Endothelial cell of umbilical vein (primary cell): Measurements from ENCODE around the gene LAMA5. TPM values are rescaled to one million over a fixed set of nuclear protein-coding genes. Genes with fewer than 3 reads are reported as not detected.

Experiments
- BruUV-seq: library from RNA; stranded (reverse); fragments of 400-500 nt; replicated peaks from 2 replicates; lab custom pipeline; 2021; lab: Mats Ljungman, UMichigan
- CTCF ChIA-PET: fragments of 300-600, 350-600 bp; sonication (Branson Sonifier 250); formaldehyde crosslinking; loops from one replicate; lab custom pipeline; 2021; ENCODE audit warnings: antibody characterized with exemption, inconsistent platforms; lab: Charles Lee
- POLR2A ChIA-PET: fragments of 300-600, 350-600 bp; sonication (Branson Sonifier 250); formaldehyde crosslinking; loops from one replicate; lab custom pipeline; 2021; ENCODE audit warnings: antibody characterized with exemption, inconsistent platforms; lab: Charles Lee
- DNase-seq: peaks from one replicate; pipeline ENCODE4 v3.0.0-alpha.2; 2011; ENCODE audit warnings: low read depth, low spot score
- FAIRE-seq: peaks from 2 replicates; lab custom pipeline; 2011; peaks lifted over from hg19 to GRCh38; lab: Jason Lieb, UNC
- H2AFZ ChIP-seq: 2 replicates; pipeline ENCODE4 v1.6.0; 2012; ENCODE audit warnings: low read depth, low read length, control low read depth, inconsistent platforms
- H3K27ac ChIP-seq: 2 replicates; pipeline ENCODE4 v1.5.1; 2011; ENCODE audit warnings: low read depth, mild to moderate bottlenecking, control low read depth, low read length, moderate library complexity; ENCODE audit not compliant: insufficient read depth
- H3K27me3 ChIP-seq, 2 experiments: 2 replicates each; pipeline versions ENCODE4 v1.6.0 to v1.6.1; 2011; ENCODE audit warnings: low read length in 2 of 2, mixed read lengths in 1 of 2; ENCODE audit not compliant: control insufficient read depth in 2 of 2, insufficient read depth in 2 of 2
- H3K36me3 ChIP-seq, 2 experiments: 2 replicates in 1 of 2; 3 replicates in 1 of 2; pipeline ENCODE4 v1.5.1; 2011; ENCODE audit warnings: low read length in 2 of 2, mild to moderate bottlenecking in 1 of 2, moderate library complexity in 1 of 2; ENCODE audit not compliant: control insufficient read depth in 2 of 2, insufficient read depth in 2 of 2; ENCODE audit errors: extremely low read depth in 1 of 2
- H3K4me1 ChIP-seq: 3 replicates; pipeline ENCODE4 v1.5.1; 2011; ENCODE audit warnings: mild to moderate bottlenecking, low read length; ENCODE audit not compliant: control insufficient read depth, insufficient read depth; ENCODE audit errors: extremely low read depth
- H3K4me2 ChIP-seq: 2 replicates; pipeline ENCODE4 v1.6.1; 2011; ENCODE audit warnings: low read length, control low read depth, mixed read lengths; ENCODE audit not compliant: insufficient read depth
- H3K4me3 ChIP-seq, 3 experiments: fragments of 200-600 bp in 1 of 3; sonication (generic), shearing (Covaris generic) in 1 of 3; replicated peaks in 1 of 3; 2 replicates each; pipeline ENCODE4 v1.5.1; 2011 to 2016; ENCODE audit warnings: control low read depth in 3 of 3, low read length in 3 of 3, mild to moderate bottlenecking in 2 of 3, inconsistent platforms in 1 of 3, low read depth in 1 of 3, moderate library complexity in 1 of 3; ENCODE audit not compliant: insufficient read depth in 1 of 3
- H3K79me2 ChIP-seq: 2 replicates; pipeline ENCODE4 v1.6.0; 2012; ENCODE audit warnings: low read length, inconsistent platforms; ENCODE audit not compliant: control insufficient read depth, insufficient read depth
- H3K9ac ChIP-seq: replicated peaks from 2 replicates; pipeline ENCODE3; 2011; ENCODE audit warnings: low read length, control low read depth; ENCODE audit not compliant: insufficient read depth; ENCODE audit errors: extremely low read depth
- H3K9me1 ChIP-seq: replicated peaks from 3 replicates; pipeline ENCODE4 v1.6.0; 2011; ENCODE audit warnings: mild to moderate bottlenecking, low read length; ENCODE audit not compliant: control insufficient read depth, insufficient read depth; ENCODE audit errors: extremely low read depth
- H3K9me3 ChIP-seq: replicated peaks from 2 replicates; pipeline ENCODE4 v1.5.1; 2012; ENCODE audit warnings: low read length, inconsistent platforms; ENCODE audit not compliant: control insufficient read depth, insufficient read depth
- H4K20me1 ChIP-seq: replicated peaks from 2 replicates; pipeline ENCODE3; 2011; ENCODE audit warnings: mild to moderate bottlenecking, low read length; ENCODE audit not compliant: control insufficient read depth, insufficient read depth; ENCODE audit errors: extremely low read depth
- EZH2 ChIP-seq: IDR thresholded peaks from 2 replicates; pipeline ENCODE4 v1.6.1; 2012; ENCODE audit warnings: borderline replicate concordance, low read depth, mild to moderate bottlenecking, moderate library complexity, low read length, inconsistent platforms; ENCODE audit not compliant: severe bottlenecking
- JUN ChIP-seq: IDR thresholded peaks from 2 replicates; pipeline ENCODE4 v1.6.1; 2011; ENCODE audit warnings: borderline replicate concordance, low read depth; ENCODE audit not compliant: insufficient read length, insufficient read depth
- MYC ChIP-seq: IDR thresholded peaks from one replicate; pipeline ENCODE4 v1.6.1; 2011; ENCODE audit warnings: mild to moderate bottlenecking, low read depth, low read length
- dilution Hi-C: fragments of 300-500 bp; cut with MboI; formaldehyde crosslinking; loops from one replicate; pipeline ENCODE4 v1.15.0; 2019; ENCODE audit warnings: low sequenced_read_pairs; ENCODE audit not compliant: extremely low pct_ligation_motif_present
- intact Hi-C: fragments of 100-400 bp; cut with micrococcal nuclease; formaldehyde crosslinking; loops from one replicate; pipeline ENCODE4 v1.10.0; 2022
- polyA plus RNA-seq, 4 experiments: library from polyadenylated mRNA; depleted of rRNA in 3 of 4; stranded (reverse) in 3 of 4; unstranded in 1 of 4; fragments of >200 nt; gene quantifications; 2 replicates each; pipeline versions ENCODE4 v1.2.1 to v1.2.3, GENCODE V29; 2011 to 2012; ENCODE audit warnings: missing spikeins in 1 of 4
- total RNA-seq: library from RNA; stranded (reverse); gene quantifications from 2 replicates; pipeline ENCODE4 v1.2.3, GENCODE V29; 2021
- TF ChIP-seq, protein P1 (sequence below), 2 donors: IDR thresholded peaks; 1 replicate in 1 of 2; 2 replicates in 1 of 2; pipeline ENCODE4 v1.5.1; 2011; ENCODE audit warnings: low read length in 2 of 2, mild to moderate bottlenecking in 2 of 2, moderate library complexity in 2 of 2, control low read depth in 1 of 2, inconsistent platforms in 1 of 2, low read depth in 1 of 2; ENCODE audit not compliant: insufficient read depth in 1 of 2; ENCODE audit errors: extremely low read depth in 1 of 2
- TF ChIP-seq, protein P2 (sequence below): IDR thresholded peaks from 2 replicates; pipeline ENCODE4 v1.6.1; 2011; ENCODE audit not compliant: insufficient read depth, insufficient read length

LAMA5 gene
- total and polyA plus RNA-seq, 2 donors (not counting 3 experiments of a cell fraction or from before 2014, with no cell fraction given) = 24.0 to 145 TPM

DNA sequence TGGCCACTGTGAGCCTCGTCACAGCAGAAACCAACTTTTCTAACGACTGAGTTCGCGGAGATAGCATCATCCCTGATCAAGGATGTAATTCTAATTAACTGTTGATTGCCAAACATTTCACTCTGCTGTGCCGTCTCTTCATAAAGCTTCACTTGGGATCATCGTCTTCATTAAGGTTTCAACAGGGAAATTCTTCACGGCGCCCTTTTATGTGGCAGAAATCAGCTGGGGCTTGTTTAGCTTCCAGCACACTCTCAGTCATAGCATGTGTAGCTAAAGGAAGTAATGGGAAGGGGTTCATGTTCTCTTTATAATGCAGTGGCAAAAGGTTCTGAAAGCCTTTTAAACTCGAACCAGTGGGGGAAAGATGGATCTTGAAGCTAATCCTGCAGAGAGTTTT lies 73.2 kb downstream of the LAMA5 start:
- DNase-seq (no peak), FAIRE-seq (no peak)
- Histone ChIP-seq H4K20me1 (no peaks in the 10 kb centered on the region), H3K4me1 (no peaks in the 10 kb centered on the region), H2AFZ (no peak overlapping the region), H3K27ac (no peak overlapping the region), H3K36me3 (peaks cover 2 to 12% of the 10 kb centered on the region in 2 experiments), H3K9me1 (no peaks in the 10 kb centered on the region), H3K4me3 (no peak overlapping the region), H3K79me2 (no peaks in the 10 kb centered on the region), H3K9me3 (no peaks in the 10 kb centered on the region), H3K27me3 (no peaks in the 10 kb centered on the region), H3K4me2 (no peak overlapping the region), H3K9ac (no peak overlapping the region)
- dilution Hi-C loops = no loop called here
- TF ChIP-seq, protein P1, sequence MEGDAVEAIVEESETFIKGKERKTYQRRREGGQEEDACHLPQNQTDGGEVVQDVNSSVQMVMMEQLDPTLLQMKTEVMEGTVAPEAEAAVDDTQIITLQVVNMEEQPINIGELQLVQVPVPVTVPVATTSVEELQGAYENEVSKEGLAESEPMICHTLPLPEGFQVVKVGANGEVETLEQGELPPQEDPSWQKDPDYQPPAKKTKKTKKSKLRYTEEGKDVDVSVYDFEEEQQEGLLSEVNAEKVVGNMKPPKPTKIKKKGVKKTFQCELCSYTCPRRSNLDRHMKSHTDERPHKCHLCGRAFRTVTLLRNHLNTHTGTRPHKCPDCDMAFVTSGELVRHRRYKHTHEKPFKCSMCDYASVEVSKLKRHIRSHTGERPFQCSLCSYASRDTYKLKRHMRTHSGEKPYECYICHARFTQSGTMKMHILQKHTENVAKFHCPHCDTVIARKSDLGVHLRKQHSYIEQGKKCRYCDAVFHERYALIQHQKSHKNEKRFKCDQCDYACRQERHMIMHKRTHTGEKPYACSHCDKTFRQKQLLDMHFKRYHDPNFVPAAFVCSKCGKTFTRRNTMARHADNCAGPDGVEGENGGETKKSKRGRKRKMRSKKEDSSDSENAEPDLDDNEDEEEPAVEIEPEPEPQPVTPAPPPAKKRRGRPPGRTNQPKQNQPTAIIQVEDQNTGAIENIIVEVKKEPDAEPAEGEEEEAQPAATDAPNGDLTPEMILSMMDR (IDR thresholded peaks at IDR 0.05; ENCODE audit: extremely low read depth in 1 of 2, insufficient read depth in 1 of 2, low read depth in 1 of 2, low read length in 2 of 2) = no peak
- TF ChIP-seq MYC (no peak), JUN (no peak)
- intact Hi-C loops = no loop called here
- CTCF ChIA-PET = no interaction called here
- POLR2A ChIA-PET = no interaction called here
- BruUV-seq = TSS peak; percentile 29

DNA sequence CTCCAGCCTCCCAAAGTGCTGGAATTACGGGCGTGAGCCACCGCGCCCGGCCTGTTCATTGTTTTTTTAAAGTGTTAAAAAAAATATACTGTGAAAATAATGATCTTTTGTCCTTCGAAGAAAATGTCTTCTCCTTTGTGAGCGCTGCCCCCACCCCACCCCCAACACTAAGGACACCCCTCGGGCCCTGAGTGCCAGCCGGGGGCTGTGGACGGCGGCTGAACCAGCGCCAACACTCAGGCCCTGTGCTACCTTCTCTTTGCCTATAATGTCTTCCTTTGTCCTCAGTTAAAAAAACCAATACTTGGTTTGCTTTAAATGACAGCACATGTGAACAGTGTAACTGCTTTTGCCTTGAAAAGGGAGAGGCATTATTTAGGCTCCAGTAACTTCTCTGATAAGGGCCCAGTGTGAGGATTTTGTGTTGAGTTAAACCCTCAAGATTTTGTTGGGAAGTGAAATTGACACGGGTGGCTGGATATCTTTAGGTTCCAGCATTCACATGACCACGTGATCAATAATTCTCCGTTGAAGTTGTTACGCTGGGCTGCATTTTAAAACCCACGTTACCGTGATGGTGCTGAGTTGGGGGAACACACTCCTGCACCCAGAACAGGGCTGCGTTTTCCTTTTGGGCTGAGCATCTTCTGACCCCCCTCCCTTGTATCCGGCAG lies 73.9 kb downstream of the LAMA5 start:
- Histone ChIP-seq H3K79me2 (no peaks in the 10 kb centered on the region), H2AFZ (no peak overlapping the region), H3K9me3 (no peaks in the 10 kb centered on the region), H3K4me3 (no peak overlapping the region), H3K9me1 (no peaks in the 10 kb centered on the region), H3K27me3 (no peaks in the 10 kb centered on the region), H4K20me1 (no peaks in the 10 kb centered on the region), H3K9ac (no peak overlapping the region), H3K4me1 (no peaks in the 10 kb centered on the region), H3K36me3 (peaks cover 2 to 14% of the 10 kb centered on the region in 2 experiments), H3K27ac (no peak overlapping the region), H3K4me2 (no peak overlapping the region)
- dilution Hi-C loops (no loop called here), intact Hi-C loops (no loop called here)
- POLR2A ChIA-PET = no interaction called here
- FAIRE-seq (no peak), DNase-seq (no peak)
- no TSS peak for BruUV-seq
- TF ChIP-seq EZH2 = no peak
- TF ChIP-seq, protein P2, sequence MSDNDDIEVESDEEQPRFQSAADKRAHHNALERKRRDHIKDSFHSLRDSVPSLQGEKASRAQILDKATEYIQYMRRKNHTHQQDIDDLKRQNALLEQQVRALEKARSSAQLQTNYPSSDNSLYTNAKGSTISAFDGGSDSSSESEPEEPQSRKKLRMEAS = no peak
- CTCF ChIA-PET = no interaction called here
